K562 (cell line): Measurements from ENCODE around the gene SH3BP5L. TPM values are rescaled to one million over a fixed set of nuclear protein-coding genes. Genes with fewer than 3 reads are reported as not detected.
A peak's percentile ranks its signal among the peaks of the same experiment; 100 is the strongest.

Experiments
- MCM5 ChIP-seq: fragments of 450-650 bp; IDR thresholded peaks from 2 replicates; pipeline ENCODE4 v1.6.1; 2016; ENCODE audit warnings: low read depth
- polyA plus RNA-seq, 8 experiments: library from polyadenylated mRNA; depleted of rRNA in 4 of 8; stranded (reverse) in 5 of 8; unstranded in 3 of 8; fragments of >200 nt; fragmentation: Nextera tagmentation in 2 of 8; fragmentation: Illumina TruSeq in 1 of 8; extraction: Ambion mirVana in 2 of 8; extraction: Trizol in 1 of 8; gene quantifications; 2 replicates each; pipeline versions ENCODE4 v1.2.1 to v1.2.3, GENCODE V29; 2011 to 2014; ENCODE audit warnings: inconsistent platforms in 1 of 8, missing spikeins in 1 of 8
- total RNA-seq, 7 experiments: library from RNA; depleted of rRNA in 6 of 7; stranded (reverse); fragments of >200 nt in 6 of 7; fragmentation: Illumina TruSeq in 2 of 7; extraction: Trizol in 2 of 7; gene quantifications; 2 replicates each; pipeline versions ENCODE4 v1.2.1 to v1.2.3, GENCODE V29; 2011 to 2021; ENCODE audit warnings: low replicate concordance in 1 of 7
- TF ChIP-seq, protein P1 (sequence below): fragments of 450-650 bp; IDR thresholded peaks from 2 replicates; pipeline ENCODE4 v1.6.1; 2016; ENCODE audit warnings: mild to moderate bottlenecking, moderate library complexity
- TF ChIP-seq, protein P2 (sequence below): fragments of 450-650 bp; formaldehyde crosslinking; IDR thresholded peaks from 2 replicates; pipeline ENCODE4 v1.4.0; 2020; ENCODE audit warnings: mild to moderate bottlenecking, moderate library complexity
- TF ChIP-seq, protein P3 (sequence below), 2 experiments: fragments of 450-650 bp; IDR thresholded peaks; 2 replicates each; pipeline ENCODE4 v1.6.1; 2016; ENCODE audit warnings: mild to moderate bottlenecking in 2 of 2, borderline replicate concordance in 1 of 2, low read depth in 1 of 2, moderate library complexity in 1 of 2

Gene SH3BP5L
- total and polyA plus RNA-seq, 9 of the 15 experiments (the other 6 are each of a cell fraction or from before 2014, with no cell fraction given) = 1.9 to 26.5 (median 15.8) TPM

DNA sequence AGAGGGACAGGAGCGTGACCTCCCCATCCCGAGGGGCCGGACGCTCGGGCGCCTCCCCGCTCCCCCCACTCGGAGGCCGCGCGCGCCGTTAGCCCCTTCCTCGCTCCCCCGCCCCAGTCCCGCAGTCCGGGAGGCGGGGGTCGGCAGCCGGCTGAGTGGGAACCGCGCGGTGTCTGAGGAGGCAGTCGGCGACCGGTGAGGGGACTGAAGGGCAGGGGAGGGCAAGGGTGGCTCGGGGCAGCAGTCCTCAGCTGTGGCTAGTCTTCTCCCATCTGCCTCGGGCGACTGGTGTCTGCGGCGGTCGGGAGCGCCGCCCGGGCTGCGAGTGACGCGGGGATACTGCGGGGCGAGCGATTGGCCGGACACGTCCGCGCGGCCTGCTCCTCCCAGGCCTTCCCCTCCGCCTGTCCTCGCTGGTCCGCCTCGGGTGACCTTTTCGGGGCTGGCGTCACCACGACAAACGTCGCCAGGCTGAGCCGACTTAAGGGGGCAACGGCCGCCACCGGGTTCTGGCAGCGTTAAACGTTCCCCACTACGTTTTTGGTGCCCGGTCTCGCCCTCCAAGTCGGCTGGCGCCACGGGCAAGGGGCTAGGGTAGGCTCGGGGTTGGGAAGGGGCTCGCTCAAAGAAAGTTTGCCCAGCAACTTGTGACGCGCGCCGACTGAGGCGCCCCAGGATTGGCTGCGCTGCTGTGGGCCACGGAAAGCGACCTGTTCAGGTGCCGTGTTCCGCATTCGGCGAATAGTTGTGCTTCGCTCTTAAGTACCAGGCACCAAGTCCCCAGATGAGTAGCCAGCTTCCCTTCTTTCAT lies 12.8 kb upstream of the SH3BP5L start (continued):
- TF ChIP-seq, protein P1, sequence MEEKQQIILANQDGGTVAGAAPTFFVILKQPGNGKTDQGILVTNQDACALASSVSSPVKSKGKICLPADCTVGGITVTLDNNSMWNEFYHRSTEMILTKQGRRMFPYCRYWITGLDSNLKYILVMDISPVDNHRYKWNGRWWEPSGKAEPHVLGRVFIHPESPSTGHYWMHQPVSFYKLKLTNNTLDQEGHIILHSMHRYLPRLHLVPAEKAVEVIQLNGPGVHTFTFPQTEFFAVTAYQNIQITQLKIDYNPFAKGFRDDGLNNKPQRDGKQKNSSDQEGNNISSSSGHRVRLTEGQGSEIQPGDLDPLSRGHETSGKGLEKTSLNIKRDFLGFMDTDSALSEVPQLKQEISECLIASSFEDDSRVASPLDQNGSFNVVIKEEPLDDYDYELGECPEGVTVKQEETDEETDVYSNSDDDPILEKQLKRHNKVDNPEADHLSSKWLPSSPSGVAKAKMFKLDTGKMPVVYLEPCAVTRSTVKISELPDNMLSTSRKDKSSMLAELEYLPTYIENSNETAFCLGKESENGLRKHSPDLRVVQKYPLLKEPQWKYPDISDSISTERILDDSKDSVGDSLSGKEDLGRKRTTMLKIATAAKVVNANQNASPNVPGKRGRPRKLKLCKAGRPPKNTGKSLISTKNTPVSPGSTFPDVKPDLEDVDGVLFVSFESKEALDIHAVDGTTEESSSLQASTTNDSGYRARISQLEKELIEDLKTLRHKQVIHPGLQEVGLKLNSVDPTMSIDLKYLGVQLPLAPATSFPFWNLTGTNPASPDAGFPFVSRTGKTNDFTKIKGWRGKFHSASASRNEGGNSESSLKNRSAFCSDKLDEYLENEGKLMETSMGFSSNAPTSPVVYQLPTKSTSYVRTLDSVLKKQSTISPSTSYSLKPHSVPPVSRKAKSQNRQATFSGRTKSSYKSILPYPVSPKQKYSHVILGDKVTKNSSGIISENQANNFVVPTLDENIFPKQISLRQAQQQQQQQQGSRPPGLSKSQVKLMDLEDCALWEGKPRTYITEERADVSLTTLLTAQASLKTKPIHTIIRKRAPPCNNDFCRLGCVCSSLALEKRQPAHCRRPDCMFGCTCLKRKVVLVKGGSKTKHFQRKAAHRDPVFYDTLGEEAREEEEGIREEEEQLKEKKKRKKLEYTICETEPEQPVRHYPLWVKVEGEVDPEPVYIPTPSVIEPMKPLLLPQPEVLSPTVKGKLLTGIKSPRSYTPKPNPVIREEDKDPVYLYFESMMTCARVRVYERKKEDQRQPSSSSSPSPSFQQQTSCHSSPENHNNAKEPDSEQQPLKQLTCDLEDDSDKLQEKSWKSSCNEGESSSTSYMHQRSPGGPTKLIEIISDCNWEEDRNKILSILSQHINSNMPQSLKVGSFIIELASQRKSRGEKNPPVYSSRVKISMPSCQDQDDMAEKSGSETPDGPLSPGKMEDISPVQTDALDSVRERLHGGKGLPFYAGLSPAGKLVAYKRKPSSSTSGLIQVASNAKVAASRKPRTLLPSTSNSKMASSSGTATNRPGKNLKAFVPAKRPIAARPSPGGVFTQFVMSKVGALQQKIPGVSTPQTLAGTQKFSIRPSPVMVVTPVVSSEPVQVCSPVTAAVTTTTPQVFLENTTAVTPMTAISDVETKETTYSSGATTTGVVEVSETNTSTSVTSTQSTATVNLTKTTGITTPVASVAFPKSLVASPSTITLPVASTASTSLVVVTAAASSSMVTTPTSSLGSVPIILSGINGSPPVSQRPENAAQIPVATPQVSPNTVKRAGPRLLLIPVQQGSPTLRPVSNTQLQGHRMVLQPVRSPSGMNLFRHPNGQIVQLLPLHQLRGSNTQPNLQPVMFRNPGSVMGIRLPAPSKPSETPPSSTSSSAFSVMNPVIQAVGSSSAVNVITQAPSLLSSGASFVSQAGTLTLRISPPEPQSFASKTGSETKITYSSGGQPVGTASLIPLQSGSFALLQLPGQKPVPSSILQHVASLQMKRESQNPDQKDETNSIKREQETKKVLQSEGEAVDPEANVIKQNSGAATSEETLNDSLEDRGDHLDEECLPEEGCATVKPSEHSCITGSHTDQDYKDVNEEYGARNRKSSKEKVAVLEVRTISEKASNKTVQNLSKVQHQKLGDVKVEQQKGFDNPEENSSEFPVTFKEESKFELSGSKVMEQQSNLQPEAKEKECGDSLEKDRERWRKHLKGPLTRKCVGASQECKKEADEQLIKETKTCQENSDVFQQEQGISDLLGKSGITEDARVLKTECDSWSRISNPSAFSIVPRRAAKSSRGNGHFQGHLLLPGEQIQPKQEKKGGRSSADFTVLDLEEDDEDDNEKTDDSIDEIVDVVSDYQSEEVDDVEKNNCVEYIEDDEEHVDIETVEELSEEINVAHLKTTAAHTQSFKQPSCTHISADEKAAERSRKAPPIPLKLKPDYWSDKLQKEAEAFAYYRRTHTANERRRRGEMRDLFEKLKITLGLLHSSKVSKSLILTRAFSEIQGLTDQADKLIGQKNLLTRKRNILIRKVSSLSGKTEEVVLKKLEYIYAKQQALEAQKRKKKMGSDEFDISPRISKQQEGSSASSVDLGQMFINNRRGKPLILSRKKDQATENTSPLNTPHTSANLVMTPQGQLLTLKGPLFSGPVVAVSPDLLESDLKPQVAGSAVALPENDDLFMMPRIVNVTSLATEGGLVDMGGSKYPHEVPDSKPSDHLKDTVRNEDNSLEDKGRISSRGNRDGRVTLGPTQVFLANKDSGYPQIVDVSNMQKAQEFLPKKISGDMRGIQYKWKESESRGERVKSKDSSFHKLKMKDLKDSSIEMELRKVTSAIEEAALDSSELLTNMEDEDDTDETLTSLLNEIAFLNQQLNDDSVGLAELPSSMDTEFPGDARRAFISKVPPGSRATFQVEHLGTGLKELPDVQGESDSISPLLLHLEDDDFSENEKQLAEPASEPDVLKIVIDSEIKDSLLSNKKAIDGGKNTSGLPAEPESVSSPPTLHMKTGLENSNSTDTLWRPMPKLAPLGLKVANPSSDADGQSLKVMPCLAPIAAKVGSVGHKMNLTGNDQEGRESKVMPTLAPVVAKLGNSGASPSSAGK = peak; percentile 73
- TF ChIP-seq, protein P2, sequence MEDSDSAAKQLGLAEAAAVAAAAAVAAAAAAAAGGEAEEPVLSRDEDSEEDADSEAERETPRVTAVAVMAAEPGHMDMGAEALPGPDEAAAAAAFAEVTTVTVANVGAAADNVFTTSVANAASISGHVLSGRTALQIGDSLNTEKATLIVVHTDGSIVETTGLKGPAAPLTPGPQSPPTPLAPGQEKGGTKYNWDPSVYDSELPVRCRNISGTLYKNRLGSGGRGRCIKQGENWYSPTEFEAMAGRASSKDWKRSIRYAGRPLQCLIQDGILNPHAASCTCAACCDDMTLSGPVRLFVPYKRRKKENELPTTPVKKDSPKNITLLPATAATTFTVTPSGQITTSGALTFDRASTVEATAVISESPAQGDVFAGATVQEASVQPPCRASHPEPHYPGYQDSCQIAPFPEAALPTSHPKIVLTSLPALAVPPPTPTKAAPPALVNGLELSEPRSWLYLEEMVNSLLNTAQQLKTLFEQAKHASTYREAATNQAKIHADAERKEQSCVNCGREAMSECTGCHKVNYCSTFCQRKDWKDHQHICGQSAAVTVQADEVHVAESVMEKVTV (CRISPR knock-in tag) = no peak
- TF ChIP-seq, protein P3, sequence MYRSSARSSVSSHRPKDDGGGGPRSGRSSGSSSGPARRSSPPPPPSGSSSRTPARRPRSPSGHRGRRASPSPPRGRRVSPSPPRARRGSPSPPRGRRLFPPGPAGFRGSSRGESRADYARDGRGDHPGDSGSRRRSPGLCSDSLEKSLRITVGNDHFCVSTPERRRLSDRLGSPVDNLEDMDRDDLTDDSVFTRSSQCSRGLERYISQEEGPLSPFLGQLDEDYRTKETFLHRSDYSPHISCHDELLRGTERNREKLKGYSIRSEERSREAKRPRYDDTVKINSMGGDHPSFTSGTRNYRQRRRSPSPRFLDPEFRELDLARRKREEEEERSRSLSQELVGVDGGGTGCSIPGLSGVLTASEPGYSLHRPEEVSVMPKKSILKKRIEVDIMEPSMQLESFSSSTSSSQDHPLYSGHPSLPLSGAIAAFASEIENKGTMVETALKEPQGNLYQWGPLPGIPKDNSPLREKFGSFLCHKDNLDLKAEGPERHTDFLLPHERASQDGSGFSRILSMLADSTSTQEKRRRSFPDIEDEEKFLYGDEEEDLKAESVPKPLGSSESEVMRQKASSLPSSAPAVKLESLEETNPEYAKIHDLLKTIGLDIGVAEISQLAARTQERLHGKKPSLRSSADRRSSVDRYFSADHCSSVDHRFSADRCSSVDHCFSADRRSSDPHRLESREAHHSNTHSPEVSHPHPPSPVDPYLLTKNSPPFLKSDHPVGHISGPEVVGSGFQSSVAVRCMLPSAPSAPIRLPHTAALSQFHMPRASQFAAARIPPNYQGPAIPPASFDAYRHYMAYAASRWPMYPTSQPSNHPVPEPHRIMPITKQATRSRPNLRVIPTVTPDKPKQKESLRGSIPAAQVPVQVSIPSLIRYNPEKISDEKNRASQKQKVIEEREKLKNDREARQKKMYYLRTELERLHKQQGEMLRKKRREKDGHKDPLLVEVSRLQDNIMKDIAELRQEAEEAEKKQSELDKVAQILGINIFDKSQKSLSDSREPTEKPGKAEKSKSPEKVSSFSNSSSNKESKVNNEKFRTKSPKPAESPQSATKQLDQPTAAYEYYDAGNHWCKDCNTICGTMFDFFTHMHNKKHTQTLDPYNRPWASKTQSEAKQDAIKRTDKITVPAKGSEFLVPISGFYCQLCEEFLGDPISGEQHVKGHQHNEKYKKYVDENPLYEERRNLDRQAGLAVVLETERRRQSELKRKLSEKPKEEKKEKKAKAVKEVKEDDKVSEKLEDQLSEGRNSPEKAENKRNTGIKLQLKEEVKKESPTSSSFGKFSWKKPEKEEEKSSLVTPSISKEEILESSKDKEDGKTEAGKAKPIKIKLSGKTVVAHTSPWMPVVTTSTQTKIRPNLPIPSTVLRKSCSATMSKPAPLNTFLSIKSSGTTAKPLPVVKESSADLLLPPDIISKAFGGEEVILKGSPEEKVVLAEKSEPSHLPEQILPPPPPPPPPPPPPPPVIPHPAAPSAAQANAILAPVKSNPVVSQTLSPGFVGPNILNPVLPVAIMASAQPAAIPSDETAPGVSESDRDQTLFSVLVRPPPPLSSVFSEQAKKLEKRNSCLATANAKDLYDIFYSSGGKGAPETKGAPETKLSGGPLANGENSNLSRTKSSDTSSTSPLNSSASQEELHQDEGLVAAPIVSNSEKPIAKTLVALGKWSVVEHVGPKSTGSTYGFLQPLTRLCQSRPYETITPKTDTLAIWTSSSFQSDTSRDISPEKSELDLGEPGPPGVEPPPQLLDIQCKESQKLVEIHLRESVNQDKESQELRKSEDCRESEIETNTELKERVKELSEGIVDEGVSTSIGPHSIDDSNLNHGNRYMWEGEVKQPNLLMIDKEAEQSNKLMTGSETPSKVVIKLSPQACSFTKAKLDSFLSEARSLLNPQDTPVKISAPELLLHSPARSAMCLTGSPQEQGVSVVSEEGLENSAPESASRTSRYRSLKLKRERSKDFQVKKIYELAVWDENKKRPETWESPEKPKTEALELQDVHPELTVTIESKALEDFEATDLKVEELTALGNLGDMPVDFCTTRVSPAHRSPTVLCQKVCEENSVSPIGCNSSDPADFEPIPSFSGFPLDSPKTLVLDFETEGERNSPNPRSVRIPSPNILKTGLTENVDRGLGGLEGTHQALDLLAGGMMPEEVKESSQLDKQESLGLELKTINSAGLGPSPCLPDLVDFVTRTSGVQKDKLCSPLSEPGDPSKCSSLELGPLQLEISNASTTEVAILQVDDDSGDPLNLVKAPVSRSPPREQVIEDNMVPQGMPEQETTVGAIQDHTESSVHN (IDR thresholded peaks at IDR 0.05; ENCODE audit: borderline replicate concordance in 1 of 2, low read depth in 1 of 2) = no peak
- no peak for TF ChIP-seq MCM5
